Neural cell (in vitro differentiated cells): ENCODE results near the gene NOSIP.

Source experiments
- CTCF ChIP-seq: fragments of 450-650 bp; IDR thresholded peaks from 2 replicates; pipeline ENCODE4 v1.5.1; 2014; ENCODE audit warnings: antibody characterized with exemption, mild to moderate bottlenecking, moderate library complexity; ENCODE audit not compliant: poor library complexity, severe bottlenecking
- EP300 ChIP-seq: fragments of 450-650 bp; conservative IDR thresholded peaks from 2 replicates; pipeline ENCODE4 v1.6.1; 2014; ENCODE audit warnings: antibody characterized with exemption, mild to moderate bottlenecking, moderate library complexity; ENCODE audit not compliant: poor library complexity, severe bottlenecking
- POLR2AphosphoS5 ChIP-seq: IDR thresholded peaks from 2 replicates; pipeline ENCODE4 v1.6.1; 2012
- TAF1 ChIP-seq: IDR thresholded peaks from 2 replicates; pipeline ENCODE4 v1.6.1; 2012; ENCODE audit warnings: low read depth

DNA sequence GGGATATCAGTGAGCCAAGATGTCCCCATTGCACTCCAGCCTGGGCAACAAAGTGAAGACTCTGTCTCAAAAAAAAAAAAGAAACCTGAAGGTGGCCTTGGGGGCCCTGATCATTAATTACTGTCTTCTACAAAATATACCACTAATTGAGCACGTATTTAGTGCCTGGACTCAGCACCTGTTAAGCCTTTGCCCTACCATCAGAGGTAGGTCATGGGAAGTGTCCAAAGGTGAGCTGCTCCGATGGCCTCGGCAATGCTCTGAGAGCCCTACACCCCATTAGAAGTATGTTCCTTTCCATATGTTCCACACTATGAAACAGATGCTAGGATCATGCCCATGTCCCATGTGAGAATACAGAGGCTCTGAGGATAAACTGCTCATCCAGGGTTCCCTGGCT, 20.9 kb downstream of the NOSIP start:
- TF ChIP-seq TAF1: no peak
- no peak for TF ChIP-seq CTCF
- no peak for TF ChIP-seq EP300
- no peak for TF ChIP-seq POLR2AphosphoS5
